ENCODE measurements around the gene OSBPL10. TPM values are rescaled to one million over a fixed set of nuclear protein-coding genes. Genes with fewer than 3 reads are reported as not detected.
"Not testable (repeated sequence)": the region's sequence is repeated elsewhere in the genome, so short reads cannot be mapped to it uniquely, and the experiment has no call there.

Gene OSBPL10
- polyA plus RNA-seq, 1 experiment, result 11.2 TPM

DNA sequence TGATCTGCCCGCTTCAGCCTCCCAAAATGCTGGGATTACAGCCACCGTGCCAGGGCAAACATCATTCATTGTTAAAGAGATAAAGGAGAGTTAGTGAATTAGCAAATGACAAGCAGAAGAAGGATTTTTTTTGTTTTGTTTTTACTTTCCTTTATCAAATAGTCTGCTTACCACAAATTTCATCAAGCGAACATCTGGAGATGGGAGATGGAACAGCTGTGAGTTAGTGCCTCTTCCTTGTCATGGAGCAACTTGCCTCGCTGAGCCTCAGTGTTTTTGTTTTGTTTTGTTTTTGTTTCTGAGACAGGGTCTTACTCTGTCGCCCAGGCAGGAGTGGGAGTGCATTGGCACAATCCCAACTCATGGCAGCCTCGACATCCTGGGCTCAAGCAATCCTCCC is 16.4 kb upstream of the OSBPL10 start:
- CTCF ChIA-PET, result interaction anchor here (1.0 kb wide), 1 partner anchor 15 kb away, joined by 3 read pairs; no protein-coding TSS in a partner anchor
- Histone ChIP-seq H3K4me3 (ENCODE audit: low read depth, low read length) (no peak overlapping the region), H3K27me3 (ENCODE audit: control insufficient read depth, insufficient read depth, low read length) (no peaks in the 10 kb centered on the region), H3K36me3 (ENCODE audit: control insufficient read depth, insufficient read depth, low read length) (no peaks in the 10 kb centered on the region)
- DNase-seq (ENCODE audit: low read depth), result no peak
- TF ChIP-seq, protein P1, sequence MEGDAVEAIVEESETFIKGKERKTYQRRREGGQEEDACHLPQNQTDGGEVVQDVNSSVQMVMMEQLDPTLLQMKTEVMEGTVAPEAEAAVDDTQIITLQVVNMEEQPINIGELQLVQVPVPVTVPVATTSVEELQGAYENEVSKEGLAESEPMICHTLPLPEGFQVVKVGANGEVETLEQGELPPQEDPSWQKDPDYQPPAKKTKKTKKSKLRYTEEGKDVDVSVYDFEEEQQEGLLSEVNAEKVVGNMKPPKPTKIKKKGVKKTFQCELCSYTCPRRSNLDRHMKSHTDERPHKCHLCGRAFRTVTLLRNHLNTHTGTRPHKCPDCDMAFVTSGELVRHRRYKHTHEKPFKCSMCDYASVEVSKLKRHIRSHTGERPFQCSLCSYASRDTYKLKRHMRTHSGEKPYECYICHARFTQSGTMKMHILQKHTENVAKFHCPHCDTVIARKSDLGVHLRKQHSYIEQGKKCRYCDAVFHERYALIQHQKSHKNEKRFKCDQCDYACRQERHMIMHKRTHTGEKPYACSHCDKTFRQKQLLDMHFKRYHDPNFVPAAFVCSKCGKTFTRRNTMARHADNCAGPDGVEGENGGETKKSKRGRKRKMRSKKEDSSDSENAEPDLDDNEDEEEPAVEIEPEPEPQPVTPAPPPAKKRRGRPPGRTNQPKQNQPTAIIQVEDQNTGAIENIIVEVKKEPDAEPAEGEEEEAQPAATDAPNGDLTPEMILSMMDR (IDR thresholded peaks at IDR 0.05; ENCODE audit: insufficient read depth, low read depth, low read length), result no peak
- POLR2A ChIA-PET, result no interaction called here

DNA sequence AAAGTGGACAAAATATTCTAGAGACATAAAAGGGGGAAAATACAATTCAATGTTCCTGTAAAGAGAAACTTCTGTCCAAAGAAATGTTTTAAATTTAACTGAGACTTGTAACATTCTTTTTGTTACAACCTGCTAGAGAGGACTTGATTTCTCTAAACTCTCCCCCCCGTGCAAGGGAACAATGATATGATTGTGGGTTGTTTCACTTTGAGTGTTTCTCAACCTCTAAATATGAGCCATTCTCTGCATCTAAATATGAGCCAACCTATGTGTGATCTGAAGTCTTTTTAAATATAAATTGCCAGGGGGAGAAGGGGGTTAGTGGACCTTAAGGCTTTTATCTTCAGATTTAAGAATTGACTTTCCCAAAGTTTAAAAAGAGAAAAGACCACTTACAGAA is 15.1 kb upstream of the OSBPL10 start:
- POLR2A ChIA-PET, result no interaction called here
- Histone ChIP-seq H3K4me3 (ENCODE audit: low read depth, low read length) (no peak overlapping the region), H3K36me3 (ENCODE audit: control insufficient read depth, insufficient read depth, low read length) (no peaks in the 10 kb centered on the region), H3K27me3 (ENCODE audit: control insufficient read depth, insufficient read depth, low read length) (no peaks in the 10 kb centered on the region)
- CTCF ChIA-PET, result no interaction called here
- no peak for DNase-seq (ENCODE audit: low read depth)
- TF ChIP-seq, protein P1 (IDR thresholded peaks at IDR 0.05; ENCODE audit: insufficient read depth, low read depth, low read length), result no peak

DNA sequence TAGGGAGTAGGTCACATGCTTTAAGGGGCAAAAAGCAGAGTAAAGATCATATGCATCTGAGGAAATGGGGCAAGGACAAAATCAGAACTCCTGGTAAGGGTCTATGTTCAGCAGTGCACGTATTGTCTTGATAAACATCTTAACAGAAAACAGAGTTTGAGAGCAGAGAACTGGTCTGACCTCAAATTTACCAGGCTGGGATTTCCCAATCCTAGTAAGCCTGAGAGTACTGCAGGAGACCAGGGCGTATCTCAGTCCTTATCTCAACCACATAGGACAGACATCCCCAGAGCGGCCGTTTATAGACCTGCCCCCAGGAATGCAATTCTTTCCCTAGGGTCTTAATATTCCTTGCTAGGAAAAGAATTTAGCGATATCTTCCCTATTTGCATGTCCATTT is 14.0 kb upstream of the OSBPL10 start:
- H3K27me3 ChIP-seq (ENCODE audit: control insufficient read depth, insufficient read depth, low read length); CTCF ChIA-PET; H3K36me3 ChIP-seq (ENCODE audit: control insufficient read depth, insufficient read depth, low read length); DNase-seq (ENCODE audit: low read depth); POLR2A ChIA-PET; H3K4me3 ChIP-seq (ENCODE audit: low read depth, low read length): not testable (repeated sequence)

DNA sequence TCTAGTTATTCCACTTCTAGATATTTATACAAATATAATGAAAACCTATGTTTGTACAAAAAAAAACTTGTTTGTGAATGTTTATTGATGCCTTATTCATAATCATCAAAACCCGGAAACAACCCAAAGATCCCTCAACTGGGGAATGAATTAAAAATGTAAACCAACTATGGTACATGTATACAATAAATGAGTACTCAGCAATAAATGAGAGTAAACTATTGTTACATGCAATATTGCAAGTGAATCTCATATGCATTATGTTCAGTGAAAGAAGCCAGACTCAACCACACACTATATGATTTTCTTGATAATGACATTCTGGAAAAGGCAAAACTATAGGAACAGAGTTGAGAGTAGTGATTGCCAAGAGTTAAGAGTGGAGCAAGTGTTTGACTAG is 12.8 kb upstream of the OSBPL10 start:
- H3K27me3 ChIP-seq (ENCODE audit: control insufficient read depth, insufficient read depth, low read length), result no peaks in the 10 kb centered on the region
- H3K4me3 ChIP-seq (ENCODE audit: low read depth, low read length), result no peak overlapping the region
- no peaks in the 10 kb centered on the region for H3K36me3 ChIP-seq (ENCODE audit: control insufficient read depth, insufficient read depth, low read length)
- DNase-seq (ENCODE audit: low read depth), result no peak
- ChIA-PET POLR2A (no interaction called here), CTCF (no interaction called here)
- TF ChIP-seq, protein P1 (IDR thresholded peaks at IDR 0.05; ENCODE audit: insufficient read depth, low read depth, low read length), result no peak

DNA sequence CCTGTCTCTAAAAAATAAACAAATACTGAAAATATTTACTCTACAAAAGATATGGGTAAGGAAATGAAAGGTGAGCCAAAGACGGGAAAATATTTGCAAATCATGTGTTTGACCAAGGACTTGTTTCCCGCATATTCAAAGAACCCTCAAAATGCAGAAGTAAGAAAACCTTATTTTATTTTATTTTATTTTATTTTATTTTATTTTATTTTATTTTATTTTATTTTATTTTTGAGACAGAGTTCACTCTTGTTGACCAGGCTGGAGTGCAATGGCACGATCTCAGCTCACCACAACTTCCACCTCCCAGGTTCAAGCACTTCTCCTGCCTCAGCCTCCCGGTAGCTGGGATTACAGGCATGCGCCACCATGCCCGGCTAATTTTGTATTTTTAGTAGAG is 11.9 kb upstream of the OSBPL10 start:
- CTCF ChIA-PET; H3K4me3 ChIP-seq (ENCODE audit: low read depth, low read length); H3K27me3 ChIP-seq (ENCODE audit: control insufficient read depth, insufficient read depth, low read length): not testable (repeated sequence)

DNA sequence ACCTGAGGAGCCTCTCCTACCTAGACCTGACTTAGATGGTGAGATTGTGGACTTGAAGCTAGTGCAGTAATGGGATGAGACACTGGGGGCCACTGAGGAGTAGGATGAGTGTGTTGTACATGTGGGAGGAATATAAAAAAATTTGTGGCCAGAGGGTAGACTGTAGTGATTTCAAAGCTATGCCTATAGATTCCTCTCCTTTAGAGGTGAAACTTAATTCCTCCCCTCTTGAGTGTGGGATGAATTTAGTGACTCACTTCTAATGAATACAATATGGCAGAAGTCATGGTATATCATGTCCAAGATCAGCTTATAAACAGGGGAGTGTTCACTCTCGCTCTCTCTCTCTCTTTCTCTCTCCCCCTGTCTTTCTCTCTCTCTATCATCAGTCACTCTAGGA is 7.2 kb upstream of the OSBPL10 start:
- ChIA-PET CTCF (no interaction called here), POLR2A (no interaction called here)
- Histone ChIP-seq H3K4me3 (ENCODE audit: low read depth, low read length) (no peak overlapping the region), H3K36me3 (ENCODE audit: control insufficient read depth, insufficient read depth, low read length) (no peaks in the 10 kb centered on the region), H3K27me3 (ENCODE audit: control insufficient read depth, insufficient read depth, low read length) (no peaks in the 10 kb centered on the region)
- DNase-seq (ENCODE audit: low read depth), result no peak
- TF ChIP-seq, protein P1 (IDR thresholded peaks at IDR 0.05; ENCODE audit: insufficient read depth, low read depth, low read length), result no peak

More for the DNA sequence above, 11.9 kb upstream of the OSBPL10 start:
- H3K36me3 ChIP-seq (ENCODE audit: control insufficient read depth, insufficient read depth, low read length); DNase-seq (ENCODE audit: low read depth); POLR2A ChIA-PET: not testable (repeated sequence)
